Left hindlimb (tissue), 1 donor: ENCODE measurements around the gene CCL11.

ENCODE experiments used
- DNase-seq: peaks from one replicate; pipeline ENCODE4 v3.0.0-alpha.2; 2018

CCL11 gene

GRCh38 chr17:34257986-34258326 lies 27.6 kb upstream of the CCL11 start:
- DNase-seq, result no peak

DNA sequence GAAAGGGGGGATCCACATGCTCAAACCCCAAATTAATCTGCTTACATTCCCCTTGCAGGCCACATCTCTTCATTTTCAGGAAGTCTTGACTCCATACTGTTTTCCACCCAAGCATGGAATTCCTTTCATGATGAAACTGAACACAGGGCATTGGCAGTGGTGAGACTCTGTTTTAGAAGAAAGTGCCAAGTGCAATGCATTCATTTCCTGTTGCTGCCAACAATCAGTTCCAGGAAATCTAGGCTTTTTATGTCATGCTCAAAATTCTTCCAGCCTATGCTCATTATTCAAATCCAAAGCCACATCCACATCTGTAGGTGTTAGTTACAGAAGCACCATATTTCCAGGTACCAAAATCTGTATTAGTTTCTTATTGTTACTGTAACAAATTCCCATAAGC lies 26.4 kb upstream of the CCL11 start:
- DNase-seq, result no peak

- DNase-seq, result no peak
These were observed 24.7 kb upstream of the CCL11 start for GRCh38 chr17:34260861-34261260.

- no peak for DNase-seq
These were observed 23.8 kb upstream of the CCL11 start for GRCh38 chr17:34261568-34262337.

GRCh38 chr17:34265711-34266110 lies 19.8 kb upstream of the CCL11 start:
- DNase-seq, result no peak

- DNase-seq, result no peak
These were observed 15.6 kb upstream of the CCL11 start, which contains the start of gene CCL7 for GRCh38 chr17:34269969-34270368. Gene CCL7 (plus strand): TSS chr17:34270221. CDS start chr17:34270291, 70 bp downstream.

DNA sequence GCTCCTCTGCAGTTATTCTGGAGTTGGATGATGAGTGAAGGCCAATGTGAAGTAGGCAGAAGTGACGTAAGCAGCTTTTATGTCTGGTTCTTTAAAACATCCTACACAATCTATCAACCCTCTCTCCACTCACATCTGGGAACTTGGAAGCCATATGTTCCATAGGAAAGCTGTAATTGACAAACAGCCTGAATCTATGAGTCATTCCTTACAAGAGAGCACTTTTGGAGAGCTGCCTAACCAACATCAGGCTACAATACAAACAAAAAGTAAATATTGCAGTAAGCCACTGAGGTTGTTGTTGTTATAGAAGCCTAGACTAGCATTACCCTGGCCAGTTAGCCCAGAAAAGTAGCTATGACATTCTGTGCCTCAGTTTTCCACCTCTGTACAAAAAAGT lies 9.7 kb upstream of the CCL11 start:
- no peak for DNase-seq

DNA sequence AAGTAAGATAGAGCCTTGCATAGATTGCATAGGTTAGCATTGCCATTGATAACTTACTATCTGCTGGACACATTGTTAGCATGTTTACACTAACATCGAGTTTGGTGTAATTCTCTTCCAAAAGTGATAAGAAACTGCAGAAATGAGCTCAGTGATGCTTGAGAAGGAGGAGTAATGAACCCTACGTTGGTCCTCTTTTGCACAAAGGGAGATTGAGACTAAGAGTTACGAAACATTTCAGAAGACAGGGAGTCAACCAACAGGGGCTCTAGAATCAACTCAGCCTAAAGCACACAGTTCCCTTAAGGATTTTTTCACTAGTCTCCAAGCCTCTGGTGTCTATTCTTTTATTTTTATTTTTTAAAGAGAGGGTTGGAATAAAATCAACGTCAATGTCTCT lies 8.7 kb upstream of the CCL11 start:
- DNase-seq, result no peak

DNA sequence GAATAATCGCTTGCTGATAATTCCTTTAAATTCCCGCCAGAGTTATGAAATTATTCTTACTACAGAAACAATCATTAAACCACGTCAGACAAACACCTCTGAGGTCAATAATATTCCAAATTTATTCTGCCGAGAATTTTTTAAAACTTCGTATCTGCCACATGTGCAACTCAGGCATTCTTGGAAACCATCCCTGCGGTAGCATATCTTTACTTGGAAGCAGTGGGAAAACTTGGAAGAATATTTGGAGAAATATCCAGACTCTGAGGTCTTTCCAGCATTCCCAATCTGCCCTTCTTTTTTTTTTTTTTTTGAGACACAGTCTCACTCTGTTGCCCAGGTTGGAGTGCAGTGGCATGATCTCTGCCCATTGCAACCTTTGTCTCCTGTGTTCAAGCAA lies 2.0 kb upstream of the CCL11 start:
- no peak for DNase-seq

GRCh38 chr17:34287875-34288274 lies 2.3 kb downstream of the CCL11 start:
- no peak for DNase-seq

- DNase-seq, result no peak
These were observed 5.0 kb downstream of the CCL11 start for GRCh38 chr17:34290586-34290985.

DNA sequence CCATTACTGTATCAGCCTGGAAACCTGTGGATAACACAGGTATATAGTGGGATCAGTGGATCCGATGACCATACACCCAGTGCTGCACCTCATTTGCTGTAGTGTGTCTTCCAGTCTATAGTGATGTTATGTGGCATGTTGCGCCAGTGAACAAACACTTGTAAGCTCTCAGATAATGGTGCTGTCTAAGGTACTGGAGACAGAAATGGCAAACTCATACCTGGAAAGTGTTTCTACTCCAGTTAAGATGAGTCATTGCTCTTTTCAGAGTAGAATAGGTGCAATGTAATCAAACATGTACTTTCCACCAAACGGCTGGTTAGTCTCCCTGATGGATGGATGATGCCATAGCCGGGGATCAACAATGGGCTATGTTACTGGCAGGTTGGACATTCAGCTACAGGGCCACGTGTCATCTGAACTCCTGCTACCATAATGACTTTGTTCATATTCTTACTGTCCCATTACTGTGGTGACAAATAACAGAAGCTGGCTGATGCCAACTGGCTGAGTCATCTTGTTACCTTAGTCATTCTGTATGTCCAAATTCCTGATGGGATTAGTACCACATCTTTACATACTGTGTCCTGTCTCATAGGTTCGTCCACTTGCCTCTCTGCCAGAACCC lies 6.3 kb downstream of the CCL11 start:
- DNase-seq, result no peak

GRCh38 chr17:34299027-34299426 lies 13.5 kb downstream of the CCL11 start:
- no peak for DNase-seq

DNA sequence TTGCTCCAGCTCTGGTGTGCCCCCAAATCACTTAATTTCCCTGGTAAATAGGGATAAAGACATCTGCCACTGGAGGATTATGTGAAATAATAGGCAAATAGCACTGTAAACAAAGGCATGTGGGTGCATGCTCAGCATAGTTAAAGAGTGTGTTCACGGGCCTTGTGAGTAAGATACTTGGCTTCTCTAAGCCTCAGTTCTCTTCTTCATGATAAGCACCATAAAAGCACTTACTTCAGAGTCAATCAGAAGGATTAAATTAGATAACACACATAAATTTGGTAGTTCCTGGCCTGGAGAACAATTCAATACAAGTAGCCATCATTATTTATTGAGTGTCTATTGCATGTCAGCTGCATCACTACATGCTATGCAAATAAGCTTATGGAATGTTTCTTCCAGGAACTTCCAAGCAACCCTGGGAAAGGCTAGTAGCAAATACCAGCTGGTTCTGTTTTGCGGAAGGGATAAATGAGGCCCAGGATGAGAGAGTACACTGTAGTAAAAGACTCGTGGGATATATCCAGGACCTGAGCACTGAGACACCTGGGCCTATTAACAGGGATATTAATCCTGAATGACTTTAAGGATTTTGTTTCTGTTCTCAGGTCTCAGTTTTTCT lies 14.5 kb downstream of the CCL11 start:
- DNase-seq, result no peak

- no peak for DNase-seq
These were observed 15.3 kb downstream of the CCL11 start for GRCh38 chr17:34300652-34301370.

- no peak for DNase-seq
These were observed 16.4 kb downstream of the CCL11 start for GRCh38 chr17:34301986-34302385.

- no peak for DNase-seq
These were observed 17.1 kb downstream of the CCL11 start for GRCh38 chr17:34302636-34303035.

DNA sequence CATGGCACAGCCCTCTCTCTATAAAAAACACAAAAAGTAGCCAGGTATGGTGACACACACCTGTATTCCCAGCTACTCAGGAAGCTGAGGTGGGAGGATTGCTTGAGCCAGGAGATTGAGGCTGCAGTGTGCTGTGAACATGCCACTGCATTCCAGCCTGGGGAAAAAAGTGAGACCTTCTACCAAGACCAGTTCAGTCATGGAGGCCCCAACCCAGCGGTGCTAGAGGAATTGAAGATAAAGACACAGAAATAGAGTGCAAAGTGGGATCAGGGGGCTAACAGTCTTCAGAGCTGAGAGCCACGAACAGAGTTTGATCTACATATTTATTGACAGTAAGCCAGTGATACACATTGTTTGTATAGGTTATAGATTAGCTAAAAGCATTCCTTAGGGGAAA lies 18.1 kb downstream of the CCL11 start:
- no peak for DNase-seq

- DNase-seq, result no peak
These were observed 19.5 kb downstream of the CCL11 start for GRCh38 chr17:34305061-34305460.

DNA sequence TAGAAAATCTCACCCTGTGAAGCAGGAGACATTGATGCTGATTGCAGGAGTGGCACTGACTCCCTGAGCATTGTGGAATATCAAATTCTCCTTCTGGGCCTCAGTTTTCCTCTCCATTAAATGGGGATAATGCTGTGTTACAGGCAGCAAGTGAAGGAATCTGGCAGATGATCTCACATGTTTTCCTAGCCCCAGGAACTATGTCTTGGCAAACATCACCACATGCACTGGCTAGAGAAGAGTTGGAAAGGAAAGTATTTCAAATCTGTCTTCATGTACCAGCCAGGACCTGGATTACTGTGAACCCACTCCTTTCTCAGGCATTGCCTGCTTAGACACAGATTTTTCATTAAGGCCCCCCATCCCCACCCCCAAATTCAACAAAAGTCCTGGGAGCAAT lies 20.1 kb downstream of the CCL11 start:
- DNase-seq, result no peak

DNA sequence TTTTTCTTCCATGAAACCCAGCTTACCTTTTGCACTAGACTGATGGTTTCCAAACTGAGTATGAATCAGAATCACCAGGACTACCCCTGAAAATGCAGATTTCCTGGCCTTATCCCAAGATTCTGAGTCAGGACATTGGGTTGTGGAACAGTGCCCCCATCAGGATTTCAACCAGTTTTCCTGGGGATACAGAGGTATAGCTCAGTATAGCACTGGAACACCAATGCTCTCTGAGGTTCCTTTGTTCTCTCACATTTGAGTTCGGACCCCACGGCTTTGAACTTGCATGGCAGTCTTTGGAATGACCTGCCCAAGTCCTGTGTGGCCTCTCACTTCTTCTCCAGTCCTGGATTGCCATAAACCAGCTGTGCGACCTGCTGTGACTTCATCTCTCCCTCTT lies 20.9 kb downstream of the CCL11 start:
- no peak for DNase-seq

GRCh38 chr17:34307110-34307509 lies 21.6 kb downstream of the CCL11 start:
- DNase-seq, result no peak

GRCh38 chr17:34308371-34308770 lies 22.8 kb downstream of the CCL11 start:
- DNase-seq, result no peak

DNA sequence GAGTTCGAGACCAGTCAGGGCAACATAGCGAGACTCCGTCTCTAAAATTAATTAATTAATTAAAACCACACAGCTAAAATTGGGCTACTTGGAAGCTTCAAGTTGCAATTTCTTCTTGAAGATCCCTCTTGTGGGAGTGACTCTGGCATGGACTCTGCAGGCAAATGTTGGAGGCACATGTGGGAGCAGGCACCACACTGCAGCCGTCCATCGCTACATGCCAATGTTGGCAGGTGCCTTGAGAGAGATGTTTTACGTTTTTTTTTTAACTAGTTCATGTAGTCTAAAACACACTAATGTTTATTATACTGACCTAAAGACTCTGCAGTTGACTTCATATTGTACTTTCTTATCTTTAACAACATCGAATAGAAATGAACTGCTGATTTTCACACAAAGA lies 25.7 kb downstream of the CCL11 start:
- no peak for DNase-seq
